COLO668 (cell line): ENCODE measurements around the gene MEGF10.
"Not testable (repeated sequence)": the region's sequence is repeated elsewhere in the genome, so short reads cannot be mapped to it uniquely, and the experiment has no call there.

Experiments
- DNase-seq: peaks from one replicate; lab custom pipeline; 2025; ENCODE audit not compliant: unreplicated experiment; lab: John Stamatoyannopoulos, UW

MEGF10 gene

GRCh38 chr5:127290019-127290945 lies at the start of gene MEGF10:
Gene MEGF10, plus strand, starts transcription at chr5:127290796. Its CDS starts 40,513 bp downstream, at chr5:127331309.
- peak; percentile 13 for DNase-seq

GRCh38 chr5:127243011-127243410 lies 47.6 kb upstream of the MEGF10 start:
- no peak for DNase-seq

- no peak for DNase-seq
These were observed 35.8 kb upstream of the MEGF10 start for GRCh38 chr5:127254729-127255284.

- DNase-seq = no peak
These were observed 33.6 kb upstream of the MEGF10 start for GRCh38 chr5:127256886-127257597.

GRCh38 chr5:127260686-127261085 lies 29.9 kb upstream of the MEGF10 start:
- no peak for DNase-seq

- not testable (repeated sequence) for DNase-seq
These were observed 25.1 kb upstream of the MEGF10 start for GRCh38 chr5:127265473-127265872.

GRCh38 chr5:127268342-127268741 lies 22.3 kb upstream of the MEGF10 start:
- not testable (repeated sequence) for DNase-seq

- not testable (repeated sequence) for DNase-seq
These were observed 19.9 kb upstream of the MEGF10 start for GRCh38 chr5:127270713-127271112.

GRCh38 chr5:127275641-127276193 lies 14.9 kb upstream of the MEGF10 start:
- DNase-seq = no peak

- peak; percentile 37 for DNase-seq
These were observed 9.9 kb upstream of the MEGF10 start for GRCh38 chr5:127280491-127281220.

GRCh38 chr5:127281609-127282008 lies 9.0 kb upstream of the MEGF10 start:
- DNase-seq = no peak

- DNase-seq = no peak
These were observed 1.9 kb upstream of the MEGF10 start for GRCh38 chr5:127288676-127289075.

GRCh38 chr5:127290946-127291693 lies 524 bp downstream of the MEGF10 start:
- no peak for DNase-seq

GRCh38 chr5:127292030-127292735 lies 1.6 kb downstream of the MEGF10 start:
- no peak for DNase-seq

GRCh38 chr5:127293373-127293772 lies 2.8 kb downstream of the MEGF10 start:
- no peak for DNase-seq

GRCh38 chr5:127294829-127295228 lies 4.2 kb downstream of the MEGF10 start:
- DNase-seq = no peak

- no peak for DNase-seq
These were observed 4.9 kb downstream of the MEGF10 start for GRCh38 chr5:127295454-127295853.

GRCh38 chr5:127296321-127296720 lies 5.7 kb downstream of the MEGF10 start:
- DNase-seq = no peak

GRCh38 chr5:127296894-127297293 lies 6.3 kb downstream of the MEGF10 start:
- DNase-seq = not testable (repeated sequence)
